Left lung (tissue), 10 donors: Measurements from ENCODE around the gene STAU1. TPM values are rescaled to one million over a fixed set of nuclear protein-coding genes. Genes with fewer than 3 reads are reported as not detected.

Experiments
- ATAC-seq: fragments of 200-7000 bp; cut with Tn5 transposase; one replicate; pipeline ENCODE4 v1.9.1; 2020; ENCODE audit warnings: moderate library complexity
- DNase-seq, 4 donors: peaks; one replicate each; pipeline ENCODE4 v3.0.0-alpha.2; 2013 to 2020
- H3K27ac ChIP-seq, 2 donors: fragments of 200-600 bp; sonication (generic) in 1 of 2; one replicate each; pipeline versions ENCODE4 v1.5.0 to v1.8.0; 2020 to 2021
- H3K27me3 ChIP-seq, 2 donors: fragments of 200-600 bp; sonication (generic) in 1 of 2; one replicate each; pipeline versions ENCODE4 v1.5.0 to v1.8.0; 2020 to 2021
- H3K36me3 ChIP-seq, 2 donors: fragments of 200-600 bp; sonication (generic) in 1 of 2; one replicate each; pipeline versions ENCODE4 v1.5.0 to v1.8.0; 2020 to 2021
- H3K4me1 ChIP-seq, 2 donors: fragments of 200-600 bp; one replicate each; pipeline ENCODE4 v1.8.0; 2021
- H3K4me3 ChIP-seq, 2 donors: fragments of 200-600 bp; sonication (generic) in 1 of 2; one replicate each; pipeline versions ENCODE4 v1.5.0 to v1.8.0; 2020 to 2021; ENCODE audit warnings: mild to moderate bottlenecking in 1 of 2
- H3K9me3 ChIP-seq, 2 donors: fragments of 200-600 bp; sonication (generic) in 1 of 2; one replicate each; pipeline versions ENCODE4 v1.5.0 to v1.8.0; 2020 to 2021
- intact Hi-C, 2 donors: fragments of 100-400 bp; cut with DNase I; formaldehyde crosslinking; loops; one replicate each; pipeline versions ENCODE4 v1.11.2 to v1.14.2; 2022
- polyA plus RNA-seq, 6 donors: library from polyadenylated mRNA; unstranded; fragments of 120-200 nt; gene quantifications; one replicate each; pipeline ENCODE4 v1.2.1, GENCODE V29; 2013; ENCODE audit not compliant: insufficient read length in 6 of 6
- total RNA-seq, 2 donors: library from RNA; stranded (reverse); fragmentation: NEBNext Ultra II Directional; extraction: Animal tissue kit (Norgen Biotek cat#: 25700); gene quantifications; one replicate each; pipeline ENCODE4 v1.2.1, GENCODE V29; 2021
- TF ChIP-seq, protein P1 (sequence below), 2 donors: fragments of 200-600 bp; sonication (generic) in 1 of 2; IDR thresholded peaks; one replicate each; pipeline versions ENCODE4 v1.5.0 to v1.8.0; 2021; ENCODE audit warnings: antibody characterized with exemption in 2 of 2
- donor health status: DM: no; HTN: yes; CAD: no.
- donor health status: DM: no; HTN: no; CAD: no.

STAU1 gene
- total and polyA plus RNA-seq, 8 donors: 68.6 to 103 (median 98.5) TPM

DNA sequence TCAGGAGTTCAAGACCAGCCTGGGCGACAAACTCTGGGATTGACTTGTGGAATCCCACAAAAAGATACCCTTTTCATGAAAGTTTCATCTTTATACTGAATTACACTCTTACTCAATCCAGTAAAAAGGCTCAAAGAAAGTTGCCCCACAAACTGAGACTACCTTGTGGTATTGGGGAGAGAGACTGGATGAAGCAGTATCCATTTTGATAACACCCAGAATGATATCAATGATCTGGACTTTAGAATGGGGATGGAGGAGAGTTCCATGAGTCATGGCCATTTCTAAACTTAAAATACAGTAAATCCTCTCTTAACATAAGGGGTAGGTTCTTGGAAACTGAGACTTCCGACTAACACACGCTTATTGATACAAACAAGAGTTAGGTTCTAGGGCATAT is 4.7 kb downstream of the STAU1 start:
- no peak for ATAC-seq
- Histone ChIP-seq H3K36me3 (peaks cover 0 to 9% of the 10 kb centered on the region in 2 donors), H3K9me3 (no peaks in the 10 kb centered on the region), H3K27ac (no peak overlapping the region), H3K4me3 (no peak overlapping the region), H3K27me3 (no peaks in the 10 kb centered on the region), H3K4me1 (peaks cover 15 to 80% of the 10 kb centered on the region in 2 donors)
- DNase-seq: no peak
- intact Hi-C loops: no loop called here
- TF ChIP-seq, protein P1, sequence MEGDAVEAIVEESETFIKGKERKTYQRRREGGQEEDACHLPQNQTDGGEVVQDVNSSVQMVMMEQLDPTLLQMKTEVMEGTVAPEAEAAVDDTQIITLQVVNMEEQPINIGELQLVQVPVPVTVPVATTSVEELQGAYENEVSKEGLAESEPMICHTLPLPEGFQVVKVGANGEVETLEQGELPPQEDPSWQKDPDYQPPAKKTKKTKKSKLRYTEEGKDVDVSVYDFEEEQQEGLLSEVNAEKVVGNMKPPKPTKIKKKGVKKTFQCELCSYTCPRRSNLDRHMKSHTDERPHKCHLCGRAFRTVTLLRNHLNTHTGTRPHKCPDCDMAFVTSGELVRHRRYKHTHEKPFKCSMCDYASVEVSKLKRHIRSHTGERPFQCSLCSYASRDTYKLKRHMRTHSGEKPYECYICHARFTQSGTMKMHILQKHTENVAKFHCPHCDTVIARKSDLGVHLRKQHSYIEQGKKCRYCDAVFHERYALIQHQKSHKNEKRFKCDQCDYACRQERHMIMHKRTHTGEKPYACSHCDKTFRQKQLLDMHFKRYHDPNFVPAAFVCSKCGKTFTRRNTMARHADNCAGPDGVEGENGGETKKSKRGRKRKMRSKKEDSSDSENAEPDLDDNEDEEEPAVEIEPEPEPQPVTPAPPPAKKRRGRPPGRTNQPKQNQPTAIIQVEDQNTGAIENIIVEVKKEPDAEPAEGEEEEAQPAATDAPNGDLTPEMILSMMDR (IDR thresholded peaks at IDR 0.05): no peak

DNA sequence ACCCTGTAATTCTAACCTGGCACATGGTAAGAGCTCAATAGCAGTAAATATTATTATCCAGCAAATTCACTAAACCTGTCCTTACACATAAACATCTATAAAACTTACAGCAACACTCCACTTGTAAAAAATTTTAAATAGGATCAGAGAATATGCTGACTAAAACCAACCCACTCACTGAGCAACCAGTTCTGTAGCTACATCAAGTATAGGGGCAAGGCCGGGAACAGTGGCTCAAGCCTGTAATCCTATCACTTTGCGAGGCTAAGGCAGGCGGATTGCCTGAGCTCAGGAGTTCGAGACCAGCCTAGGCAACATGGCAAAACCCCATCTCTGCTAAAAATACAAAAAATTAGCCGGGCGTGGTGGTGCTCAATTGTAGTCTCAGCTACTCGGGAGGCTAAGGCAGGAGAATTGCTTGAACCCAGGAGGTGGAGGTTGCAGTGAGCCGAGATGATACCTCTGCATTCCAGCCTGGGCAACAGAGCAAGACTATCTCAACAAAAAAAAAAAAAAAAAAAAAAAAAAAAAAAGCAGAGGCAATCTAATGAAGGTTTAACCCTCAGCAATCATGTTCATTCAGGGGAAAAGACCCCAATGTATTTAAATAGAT is 6.8 kb downstream of the STAU1 start:
- H3K36me3 ChIP-seq: peaks cover 0 to 16% of the 10 kb centered on the region in 2 donors
- H3K4me3 ChIP-seq: no peak overlapping the region
- H3K4me1 ChIP-seq: peaks cover 14 to 75% of the 10 kb centered on the region in 2 donors
- intact Hi-C loops: no loop called here
- ATAC-seq: no peak
- H3K27ac ChIP-seq: no peak overlapping the region
- H3K27me3 ChIP-seq: no peaks in the 10 kb centered on the region
- TF ChIP-seq, protein P1 (IDR thresholded peaks at IDR 0.05): no peak
- no peak for DNase-seq
- no peaks in the 10 kb centered on the region for H3K9me3 ChIP-seq

DNA sequence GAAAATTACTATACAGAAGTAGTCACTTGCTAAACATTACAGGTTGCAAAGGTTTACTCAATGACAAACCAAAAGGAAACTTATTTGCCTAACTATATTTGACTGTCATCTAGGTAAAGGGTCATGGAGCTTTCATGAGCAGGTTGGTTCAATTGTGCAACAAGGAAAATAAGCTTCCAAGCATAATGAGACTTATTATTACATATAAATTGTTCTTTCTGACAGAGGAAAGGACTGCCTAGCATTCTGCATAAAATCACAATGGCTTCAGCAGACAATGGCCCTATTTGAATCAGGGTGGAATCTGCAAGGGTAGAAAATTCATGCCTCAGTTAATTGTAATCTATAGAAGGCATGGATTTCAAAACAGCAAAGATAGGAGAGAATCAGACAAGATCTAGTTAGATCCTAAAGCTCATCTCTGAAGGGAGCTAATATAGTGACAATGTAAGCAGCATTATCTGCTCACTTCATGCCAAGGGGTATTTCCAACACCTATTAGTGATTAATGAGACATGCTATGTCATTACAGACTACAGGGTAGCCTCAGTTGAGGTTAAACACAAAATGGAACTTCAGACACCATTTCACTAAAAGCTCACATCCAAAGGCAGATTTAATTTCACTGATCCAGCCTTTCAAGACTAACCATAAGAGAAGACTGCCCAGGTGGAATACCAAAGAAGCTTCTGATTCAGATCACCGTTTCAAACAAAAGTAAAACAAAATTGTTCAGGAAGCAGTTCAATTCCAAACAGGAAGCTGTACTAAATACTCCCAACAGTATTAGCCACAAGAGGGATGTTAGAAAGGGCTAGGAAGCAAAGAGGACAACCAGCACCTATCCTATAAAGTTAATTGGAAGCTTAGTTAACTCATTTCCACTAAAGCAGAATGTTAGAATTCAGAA is 8.5 kb downstream of the STAU1 start:
- ATAC-seq: peak; percentile 73

DNA sequence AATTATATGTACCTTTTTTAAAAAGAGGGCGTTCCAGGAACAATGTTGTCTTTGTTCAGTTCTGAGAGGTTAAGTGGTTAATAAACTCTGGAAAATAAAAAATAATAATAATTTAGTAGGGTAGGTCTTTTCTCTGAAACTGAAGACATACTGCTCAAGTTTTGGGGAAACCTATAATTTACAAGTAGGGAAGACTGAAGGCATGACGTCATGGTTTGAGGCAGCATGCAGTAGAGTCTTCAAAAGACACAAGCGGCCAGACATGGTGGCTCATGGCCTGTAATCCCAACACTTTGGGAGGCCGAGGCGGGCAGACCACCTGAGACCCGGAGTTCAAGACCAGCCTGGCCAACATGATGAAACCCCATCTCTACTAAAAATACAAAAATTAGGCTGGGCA is 14.0 kb downstream of the STAU1 start:
- Histone ChIP-seq H3K27me3 (no peaks in the 10 kb centered on the region), H3K27ac (no peak overlapping the region), H3K4me3 (no peak overlapping the region), H3K36me3 (peaks cover 0 to 26% of the 10 kb centered on the region in 2 donors), H3K4me1 (peaks cover 0 to 7% of the 10 kb centered on the region in 2 donors), H3K9me3 (no peaks in the 10 kb centered on the region)
- DNase-seq (no peak), ATAC-seq (no peak)
- intact Hi-C loops: no loop called here
- TF ChIP-seq, protein P1 (IDR thresholded peaks at IDR 0.05): no peak

More for the DNA sequence above, 8.5 kb downstream of the STAU1 start:
- no peaks in the 10 kb centered on the region for H3K27me3 ChIP-seq
- DNase-seq: no peak
- peak overlapping the region in 1 of 2 donors; percentile 57 for H3K27ac ChIP-seq
- H3K4me1 ChIP-seq: peaks cover 4 to 57% of the 10 kb centered on the region in 2 donors
- no peak overlapping the region for H3K4me3 ChIP-seq
- TF ChIP-seq, protein P1 (IDR thresholded peaks at IDR 0.05): no peak
- intact Hi-C loops: no loop called here
- peaks cover 0 to 12% of the 10 kb centered on the region in 2 donors for H3K36me3 ChIP-seq
- H3K9me3 ChIP-seq: no peaks in the 10 kb centered on the region

DNA sequence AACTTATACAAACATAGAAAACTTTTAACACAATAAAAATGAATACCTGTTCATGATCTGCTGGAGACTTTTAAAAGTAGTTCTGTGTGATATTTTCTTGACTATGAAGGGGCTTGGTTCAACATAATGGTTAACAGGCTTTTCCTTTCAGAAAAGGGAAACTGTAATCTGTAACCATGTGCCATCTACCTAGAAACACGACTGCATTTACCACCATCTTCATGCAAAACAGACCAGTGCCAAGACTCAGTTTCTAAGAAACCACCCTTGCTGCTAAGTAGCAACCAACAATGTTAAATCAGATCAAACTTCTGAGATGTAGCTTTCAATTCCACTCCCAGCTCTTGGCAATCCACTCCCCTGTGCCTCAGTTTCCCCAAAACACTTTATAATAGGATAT is 15.7 kb downstream of the STAU1 start:
- ATAC-seq (no peak), DNase-seq (no peak)
- Histone ChIP-seq H3K27me3 (no peaks in the 10 kb centered on the region), H3K4me3 (no peak overlapping the region), H3K4me1 (peaks cover 6 to 10% of the 10 kb centered on the region in 2 donors), H3K27ac (no peak overlapping the region), H3K9me3 (no peaks in the 10 kb centered on the region), H3K36me3 (peaks cover 0 to 14% of the 10 kb centered on the region in 2 donors)
- TF ChIP-seq, protein P1 (IDR thresholded peaks at IDR 0.05): no peak
- intact Hi-C loops: no loop called here
